ENCODE measurements around the gene FAM193B. TPM values are rescaled to one million over a fixed set of nuclear protein-coding genes. Genes with fewer than 3 reads are reported as not detected.
"Not testable (repeated sequence)": the region's sequence is repeated elsewhere in the genome, so short reads cannot be mapped to it uniquely, and the experiment has no call there.

FAM193B gene
- total RNA-seq, 1 experiment from 2014 or later, result 72.9 TPM

GRCh38 chr5:177487144-177487543 lies 67.2 kb downstream of the FAM193B start:
- 0 out of 2 replicates have a peak, but pooled peaks cover 4% of the 10 kb centered on the region for H3K4me1 ChIP-seq
- POLR2A ChIA-PET, result no interaction called here
- Mint-ChIP-seq H3K27me3 (ENCODE audit: insufficient read depth, unreplicated experiment) (no peaks in the 10 kb centered on the region), H3K27ac (ENCODE audit: unreplicated experiment) (no peak overlapping the region), H3K4me3 (ENCODE audit: unreplicated experiment) (no peak overlapping the region), H3K36me3 (ENCODE audit: insufficient read depth, unreplicated experiment) (peaks cover 41% of the 10 kb centered on the region), H3K4me1 (ENCODE audit: low read depth, unreplicated experiment) (peaks cover 6% of the 10 kb centered on the region), H3K9me3 (ENCODE audit: unreplicated experiment) (no peaks in the 10 kb centered on the region)
- no peaks in the 10 kb centered on the region for H3K36me3 ChIP-seq (ENCODE audit: control insufficient read depth, insufficient read depth, low read length)
- H3K27me3 ChIP-seq (replicated peaks; ENCODE audit: control insufficient read depth, insufficient read depth, low read length), result no peaks in the 10 kb centered on the region
- H3K9me3 ChIP-seq, result no peaks in the 10 kb centered on the region
- CTCF ChIA-PET, result interaction anchor here (0.6 kb wide), 2 partner anchors 9 to 81 kb away, joined by 6 to 9 read pairs; no protein-coding TSS in a partner anchor
- TF ChIP-seq CTCF (IDR thresholded peaks at IDR 0.05; ENCODE audit: insufficient read depth in 1 of 2, low read depth in 1 of 2, low read length in 1 of 2, severe bottlenecking in 1 of 2, unreplicated experiment in 1 of 2), result no peak
- intact Hi-C loops (cut with micrococcal nuclease; ENCODE audit: unreplicated experiment), result no loop called here
- no TSS peak for BruUV-seq (replicated peaks)
- H3K4me3 ChIP-seq (ENCODE audit: low read depth, low read length), result no peak overlapping the region
- no peak for DNase-seq

- H3K36me3 Mint-ChIP-seq (ENCODE audit: insufficient read depth, unreplicated experiment), result peaks cover 36% of the 10 kb centered on the region
- POLR2A ChIA-PET, result no interaction called here
- H3K27ac Mint-ChIP-seq (ENCODE audit: unreplicated experiment), result no peak overlapping the region
These were observed 68.1 kb downstream of the FAM193B start for GRCh38 chr5:177486256-177486655.

GRCh38 chr5:177485753-177486152 lies 68.6 kb downstream of the FAM193B start:
- H3K36me3 ChIP-seq (ENCODE audit: control insufficient read depth, insufficient read depth, low read length); H3K27me3 ChIP-seq (replicated peaks; ENCODE audit: control insufficient read depth, insufficient read depth, low read length); H3K27me3 Mint-ChIP-seq (ENCODE audit: insufficient read depth, unreplicated experiment); H3K4me1 Mint-ChIP-seq (ENCODE audit: low read depth, unreplicated experiment); H3K9me3 ChIP-seq; H3K4me3 Mint-ChIP-seq (ENCODE audit: unreplicated experiment); H3K27ac Mint-ChIP-seq (ENCODE audit: unreplicated experiment); DNase-seq; BruUV-seq (replicated peaks); H3K4me3 ChIP-seq (ENCODE audit: low read depth, low read length); H3K9me3 Mint-ChIP-seq (ENCODE audit: unreplicated experiment); POLR2A ChIA-PET; H3K4me1 ChIP-seq; intact Hi-C loops (cut with micrococcal nuclease; ENCODE audit: unreplicated experiment): not testable (repeated sequence)
- H3K36me3 Mint-ChIP-seq (ENCODE audit: insufficient read depth, unreplicated experiment), result peaks cover 31% of the 10 kb centered on the region
- CTCF ChIA-PET, result interaction anchor here (1.0 kb wide), 1 partner anchor 28 kb away, joined by 4 read pairs; no protein-coding TSS in a partner anchor

More at GRCh38 chr5:177486256-177486655, 68.1 kb downstream of the FAM193B start:
- DNase-seq, result no peak
- no TSS peak for BruUV-seq (replicated peaks)
- no peak for TF ChIP-seq CTCF (IDR thresholded peaks at IDR 0.05; ENCODE audit: insufficient read depth in 1 of 2, low read depth in 1 of 2, low read length in 1 of 2, severe bottlenecking in 1 of 2, unreplicated experiment in 1 of 2)
- Histone ChIP-seq H3K4me3 (ENCODE audit: low read depth, low read length) (no peak overlapping the region), H3K4me1 (0 out of 2 replicates have a peak, but pooled peaks cover 2% of the 10 kb centered on the region), H3K9me3 (no peaks in the 10 kb centered on the region), H3K36me3 (ENCODE audit: control insufficient read depth, insufficient read depth, low read length) (no peaks in the 10 kb centered on the region), H3K27me3 (replicated peaks; ENCODE audit: control insufficient read depth, insufficient read depth, low read length) (no peaks in the 10 kb centered on the region)
- no peaks in the 10 kb centered on the region for H3K27me3 Mint-ChIP-seq (ENCODE audit: insufficient read depth, unreplicated experiment)
- CTCF ChIA-PET, result no interaction called here
- intact Hi-C loops (cut with micrococcal nuclease; ENCODE audit: unreplicated experiment), result no loop called here
- H3K9me3 Mint-ChIP-seq (ENCODE audit: unreplicated experiment), result no peaks in the 10 kb centered on the region
- H3K4me3 Mint-ChIP-seq (ENCODE audit: unreplicated experiment), result no peak overlapping the region
- H3K4me1 Mint-ChIP-seq (ENCODE audit: low read depth, unreplicated experiment), result peaks cover 6% of the 10 kb centered on the region

Measured in Caco-2 (cell line).